Measurements from ENCODE around the gene BEND7.

The BEND7 gene

GRCh38 chr10:13400196-13400965 lies 128.4 kb downstream of the BEND7 start:
- Histone ChIP-seq H3K36me3 (ENCODE audit: control insufficient read depth, low read length) (no peaks in the 10 kb centered on the region), H3K9me3 (ENCODE audit: control insufficient read depth, insufficient read depth, low read length) (no peaks in the 10 kb centered on the region), H3K4me1 (ENCODE audit: control insufficient read depth, low read length) (no peaks in the 10 kb centered on the region), H3K4me3 (ENCODE audit: low read length) (no peak overlapping the region), H3K79me2 (ENCODE audit: control insufficient read depth, low read length) (no peaks in the 10 kb centered on the region), H4K20me1 (ENCODE audit: control insufficient read depth, insufficient read depth, low read depth, low read length) (no peaks in the 10 kb centered on the region), H3F3A (ENCODE audit: control insufficient read depth, insufficient read depth) (no peaks in the 10 kb centered on the region), H3K9me2 (replicated peaks; ENCODE audit: control insufficient read depth, low read length) (no peaks in the 10 kb centered on the region), H3K4me2 (ENCODE audit: low read length) (no peak overlapping the region), H3K27me3 (ENCODE audit: control insufficient read depth, low read length) (no peaks in the 10 kb centered on the region), H3K27ac (ENCODE audit: low read depth, low read length) (no peak overlapping the region)
- TF ChIP-seq CTCF (IDR thresholded peaks at IDR 0.05; ENCODE audit: low read depth, low read length, poor library complexity, severe bottlenecking) (no peak), EZH2phosphoT487 (IDR thresholded peaks at IDR 0.05; ENCODE audit: borderline replicate concordance, low read length) (no peak)

- Histone ChIP-seq H4K20me1 (ENCODE audit: control insufficient read depth, insufficient read depth, low read depth, low read length) (no peaks in the 10 kb centered on the region), H3K4me3 (ENCODE audit: low read length) (no peak overlapping the region), H3K4me2 (ENCODE audit: low read length) (no peak overlapping the region), H3F3A (ENCODE audit: control insufficient read depth, insufficient read depth) (no peaks in the 10 kb centered on the region), H3K79me2 (ENCODE audit: control insufficient read depth, low read length) (no peaks in the 10 kb centered on the region), H3K9me3 (ENCODE audit: control insufficient read depth, insufficient read depth, low read length) (no peaks in the 10 kb centered on the region), H3K9me2 (replicated peaks; ENCODE audit: control insufficient read depth, low read length) (no peaks in the 10 kb centered on the region), H3K4me1 (ENCODE audit: control insufficient read depth, low read length) (no peaks in the 10 kb centered on the region), H3K27ac (ENCODE audit: low read depth, low read length) (no peak overlapping the region), H3K27me3 (ENCODE audit: control insufficient read depth, low read length) (no peaks in the 10 kb centered on the region), H3K36me3 (ENCODE audit: control insufficient read depth, low read length) (no peaks in the 10 kb centered on the region)
- TF ChIP-seq CTCF (IDR thresholded peaks at IDR 0.05; ENCODE audit: low read depth, low read length, poor library complexity, severe bottlenecking) (no peak), EZH2phosphoT487 (IDR thresholded peaks at IDR 0.05; ENCODE audit: borderline replicate concordance, low read length) (no peak)
Measured at GRCh38 chr10:13399752-13400151, 129.1 kb downstream of the BEND7 start.

GRCh38 chr10:13399236-13399635 lies 129.6 kb downstream of the BEND7 start:
- H3K4me2 ChIP-seq (ENCODE audit: low read length), result no peak overlapping the region
- no peaks in the 10 kb centered on the region for H3K27me3 ChIP-seq (ENCODE audit: control insufficient read depth, low read length)
- no peak overlapping the region for H3K4me3 ChIP-seq (ENCODE audit: low read length)
- no peaks in the 10 kb centered on the region for H3K4me1 ChIP-seq (ENCODE audit: control insufficient read depth, low read length)
- no peaks in the 10 kb centered on the region for H3K79me2 ChIP-seq (ENCODE audit: control insufficient read depth, low read length)
- H3K36me3 ChIP-seq (ENCODE audit: control insufficient read depth, low read length), result no peaks in the 10 kb centered on the region
- H4K20me1 ChIP-seq (ENCODE audit: control insufficient read depth, insufficient read depth, low read depth, low read length), result no peaks in the 10 kb centered on the region
- no peaks in the 10 kb centered on the region for H3K9me3 ChIP-seq (ENCODE audit: control insufficient read depth, insufficient read depth, low read length)
- no peak overlapping the region for H3K27ac ChIP-seq (ENCODE audit: low read depth, low read length)
- H3K9me2 ChIP-seq (replicated peaks; ENCODE audit: control insufficient read depth, low read length), result no peaks in the 10 kb centered on the region
- TF ChIP-seq CTCF (IDR thresholded peaks at IDR 0.05; ENCODE audit: low read depth, low read length, poor library complexity, severe bottlenecking), result no peak
- no peak for TF ChIP-seq EZH2phosphoT487 (IDR thresholded peaks at IDR 0.05; ENCODE audit: borderline replicate concordance, low read length)
- H3F3A ChIP-seq (ENCODE audit: control insufficient read depth, insufficient read depth), result no peaks in the 10 kb centered on the region
